ENCODE results near the gene XYLB. TPM values are rescaled to one million over a fixed set of nuclear protein-coding genes. Genes with fewer than 3 reads are reported as not detected.

The XYLB gene
- total and polyA plus RNA-seq, 8 donors = 1.6 to 6.9 (median 4.5) TPM

GRCh38 chr3:38367779-38368178, 21.2 kb downstream of the XYLB start:
- no peak for ATAC-seq
- no peak for TF ChIP-seq CTCF (IDR thresholded peaks at IDR 0.05)
- Histone ChIP-seq H3K27ac (no peak overlapping the region), H3K27me3 (no peaks in the 10 kb centered on the region), H3K9me3 (no peaks in the 10 kb centered on the region), H3K4me1 (no peaks in the 10 kb centered on the region), H3K36me3 (peaks cover 0 to 12% (median 0%) of the 10 kb centered on the region in 3 donors), H3K4me3 (no peak overlapping the region)
- intact Hi-C loops (cut with DNase I) = loop anchor here in 1 of 3 donors (10.0 kb wide), 1 partner anchor 107 kb away; no protein-coding TSS in a partner anchor
- FAIRE-seq = no peak
- no peak for DNase-seq
- WGBS, 2 donors = 85 to 96% methylated on average over 3 of the region's 3 CpGs

GRCh38 chr3:38368238-38368637, 21.7 kb downstream of the XYLB start:
- no peak overlapping the region for H3K4me3 ChIP-seq
- intact Hi-C loops (cut with DNase I) = loop anchor here in 1 of 3 donors (10.0 kb wide), 1 partner anchor 107 kb away; no protein-coding TSS in a partner anchor
- TF ChIP-seq CTCF (IDR thresholded peaks at IDR 0.05) = no peak
- H3K36me3 ChIP-seq = peaks cover 0 to 8% (median 0%) of the 10 kb centered on the region in 3 donors
- no peaks in the 10 kb centered on the region for H3K27me3 ChIP-seq
- 91 to 92% methylated on average over 5 of the region's 5 CpGs for WGBS, 2 donors
- DNase-seq (no peak), ATAC-seq (no peak), FAIRE-seq (no peak)
- H3K27ac ChIP-seq = no peak overlapping the region
- no peaks in the 10 kb centered on the region for H3K4me1 ChIP-seq
- no peaks in the 10 kb centered on the region for H3K9me3 ChIP-seq

GRCh38 chr3:38369186-38369585, 22.6 kb downstream of the XYLB start:
- 93 to 94% methylated on average over 3 of the region's 3 CpGs for WGBS, 2 donors
- FAIRE-seq (no peak), DNase-seq (no peak), ATAC-seq (no peak)
- Histone ChIP-seq H3K4me1 (no peaks in the 10 kb centered on the region), H3K27ac (no peak overlapping the region), H3K36me3 (peaks cover 0 to 7% (median 0%) of the 10 kb centered on the region in 3 donors), H3K27me3 (no peaks in the 10 kb centered on the region), H3K4me3 (no peak overlapping the region), H3K9me3 (no peaks in the 10 kb centered on the region)
- intact Hi-C loops (cut with DNase I) = loop anchor here in 1 of 3 donors (10.0 kb wide), 1 partner anchor 106 kb away; no protein-coding TSS in a partner anchor
- TF ChIP-seq CTCF (IDR thresholded peaks at IDR 0.05) = no peak

- Histone ChIP-seq H3K27me3 (no peaks in the 10 kb centered on the region), H3K27ac (no peak overlapping the region), H3K4me1 (no peaks in the 10 kb centered on the region), H3K9me3 (no peaks in the 10 kb centered on the region), H3K4me3 (no peak overlapping the region), H3K36me3 (peaks cover 0 to 7% (median 0%) of the 10 kb centered on the region in 3 donors)
- DNase-seq (no peak), ATAC-seq (no peak), FAIRE-seq (no peak)
- WGBS, 2 donors = 87% methylated on average over 2 of the region's 2 CpGs
- intact Hi-C loops (cut with DNase I) = no loop called here
- no peak for TF ChIP-seq CTCF (IDR thresholded peaks at IDR 0.05)
Measured at GRCh38 chr3:38370149-38370548, 23.6 kb downstream of the XYLB start.

- FAIRE-seq (no peak), ATAC-seq (no peak), DNase-seq (no peak)
- intact Hi-C loops (cut with DNase I) = no loop called here
- no peaks in the 10 kb centered on the region for H3K9me3 ChIP-seq
- WGBS, 2 donors = 67 to 88% methylated on average over 3 to 4 of the region's 4 CpGs
- H3K4me1 ChIP-seq = no peaks in the 10 kb centered on the region
- no peaks in the 10 kb centered on the region for H3K27me3 ChIP-seq
- no peak overlapping the region for H3K27ac ChIP-seq
- TF ChIP-seq CTCF (IDR thresholded peaks at IDR 0.05) = no peak
- no peak overlapping the region for H3K4me3 ChIP-seq
- peaks cover 0 to 7% (median 0%) of the 10 kb centered on the region in 3 donors for H3K36me3 ChIP-seq
Measured at GRCh38 chr3:38370861-38371260, 24.3 kb downstream of the XYLB start.

Data from pancreas (tissue), 10 donors.